ENCODE data around the gene HMOX1.
"Not testable (repeated sequence)": the region's sequence is repeated elsewhere in the genome, so short reads cannot be mapped to it uniquely, and the experiment has no call there.

HMOX1 gene

GRCh38 chr22:35350539-35351503 is 30.1 kb upstream of the HMOX1 start:
- peak; percentile 68 to 72 for DNase-seq

GRCh38 chr22:35352214-35353111 is 28.4 kb upstream of the HMOX1 start:
- peak; percentile 64 to 66 for DNase-seq

GRCh38 chr22:35353318-35353717 is 27.6 kb upstream of the HMOX1 start:
- DNase-seq, result no peak

- DNase-seq, result no peak
These were observed 26.8 kb upstream of the HMOX1 start for GRCh38 chr22:35354068-35354467.

- DNase-seq, result no peak
These were observed 22.8 kb upstream of the HMOX1 start for GRCh38 chr22:35357883-35358621.

GRCh38 chr22:35359380-35360065 is 21.4 kb upstream of the HMOX1 start:
- DNase-seq, result no peak

- DNase-seq, result no peak
These were observed 19.8 kb upstream of the HMOX1 start for GRCh38 chr22:35361001-35361558.

- no peak for DNase-seq
These were observed 17.3 kb upstream of the HMOX1 start for GRCh38 chr22:35363566-35364086.

GRCh38 chr22:35364230-35364629 is 16.7 kb upstream of the HMOX1 start:
- DNase-seq, result not testable (repeated sequence)

- peak; percentile 21 to 71 for DNase-seq
These were observed 13.5 kb upstream of the HMOX1 start for GRCh38 chr22:35367331-35367886.

- no peak for DNase-seq
These were observed 12.5 kb upstream of the HMOX1 start for GRCh38 chr22:35368386-35368785.

- DNase-seq, result no peak
These were observed 10.9 kb upstream of the HMOX1 start for GRCh38 chr22:35369996-35370395.

- DNase-seq, result no peak
These were observed 7.1 kb upstream of the HMOX1 start for GRCh38 chr22:35373781-35374180.

GRCh38 chr22:35375031-35375430 is 5.9 kb upstream of the HMOX1 start:
- peak in 1 of 2 donors; percentile 21 for DNase-seq

GRCh38 chr22:35375526-35375925 is 5.4 kb upstream of the HMOX1 start:
- DNase-seq, result no peak

GRCh38 chr22:35376728-35377472 is 4.0 kb upstream of the HMOX1 start:
- DNase-seq, result peak; percentile 78 to 92

- DNase-seq, result no peak
These were observed 3.2 kb upstream of the HMOX1 start for GRCh38 chr22:35377735-35378134.

GRCh38 chr22:35378621-35379020 is 2.3 kb upstream of the HMOX1 start:
- DNase-seq, result no peak

GRCh38 chr22:35379146-35379993 is 1.5 kb upstream of the HMOX1 start:
- DNase-seq, result no peak

GRCh38 chr22:35380013-35380412 is 883 bp upstream of the HMOX1 start:
- DNase-seq, result no peak
